K562 (cell line): ENCODE measurements around the gene PKHD1.

Experiments
- BRCA1 ChIP-seq, 2 experiments: fragments of 450-650 bp in 1 of 2; sonication (generic) in 1 of 2; formaldehyde crosslinking in 1 of 2; IDR thresholded peaks; 2 replicates each; pipeline versions ENCODE4 v1.5.0 to v1.6.1; 2017 to 2020; ENCODE audit warnings: mild to moderate bottlenecking in 1 of 2, missing genetic modification reagents in 1 of 2
- EZH2 ChIP-seq: IDR thresholded peaks from 2 replicates; pipeline ENCODE4 v1.6.1; 2012; ENCODE audit warnings: low read depth, mild to moderate bottlenecking, inconsistent platforms, low read length, borderline replicate concordance
- HBP1 ChIP-seq: fragments of 450-650 bp; formaldehyde crosslinking; IDR thresholded peaks from 2 replicates; pipeline ENCODE4 v1.4.0; 2022; ENCODE audit warnings: missing genetic modification characterization
- HIVEP1 ChIP-seq: fragments of 250-450 bp; sonication (Bioruptor Pico); IDR thresholded peaks from 2 replicates; pipeline ENCODE4 v1.4.0; 2020; ENCODE audit warnings: mild to moderate bottlenecking
- POLR2A ChIP-seq: fragments of 450-650 bp; conservative IDR thresholded peaks from 2 replicates; pipeline ENCODE4 v1.6.1; 2016
- PTBP1 ChIP-seq: fragments of 200-400 bp; formaldehyde crosslinking; IDR thresholded peaks from 2 replicates; pipeline ENCODE4 v1.6.1; 2017; ENCODE audit warnings: low read depth, low read length
- SRF ChIP-seq, 2 experiments: fragments of 250-450, 450-650 bp in 1 of 2; sonication (Bioruptor Pico) in 1 of 2; sonication (generic) in 1 of 2; formaldehyde crosslinking; IDR thresholded peaks; 2 replicates each; pipeline versions ENCODE4 v1.5.0 to v1.5.1; 2020 to 2022; ENCODE audit warnings: mild to moderate bottlenecking in 1 of 2, missing genetic modification reagents in 1 of 2
- TBL1XR1 ChIP-seq, 2 experiments: IDR thresholded peaks; 2 replicates each; pipeline ENCODE4 v1.6.1; 2012; ENCODE audit warnings: improper control_type of control experiment in 2 of 2, low read length in 2 of 2, mild to moderate bottlenecking in 1 of 2
- ZNF24 ChIP-seq: fragments of 450-650 bp; IDR thresholded peaks from 2 replicates; pipeline ENCODE4 v1.6.1; 2016
- ZNF76 ChIP-seq: fragments of 250-450 bp; sonication (Bioruptor Pico); IDR thresholded peaks from 2 replicates; pipeline ENCODE4 v1.4.0; 2020; ENCODE audit warnings: mild to moderate bottlenecking, moderate library complexity, borderline replicate concordance
- TF ChIP-seq, protein P1 (sequence below), 3 experiments: IDR thresholded peaks in 2 of 3; conservative IDR thresholded peaks in 1 of 3; 2 replicates each; pipeline ENCODE4 v1.5.1; 2011 to 2012; ENCODE audit warnings: low read length in 3 of 3, mild to moderate bottlenecking in 3 of 3, control low read depth in 2 of 3, improper control_type of control experiment in 1 of 3, inconsistent platforms in 1 of 3, low read depth in 1 of 3, mixed read lengths in 1 of 3, moderate library complexity in 1 of 3; ENCODE audit not compliant: insufficient read depth in 2 of 3
- TF ChIP-seq, protein P2 (sequence below), 2 experiments: fragments of 450-650 bp; IDR thresholded peaks; 2 replicates each; pipeline ENCODE4 v1.6.1; 2016

- TF ChIP-seq TBL1XR1 (IDR thresholded peaks at IDR 0.05; ENCODE audit: low read length in 2 of 2) (no peak), BRCA1 (IDR thresholded peaks at IDR 0.05) (no peak), BRCA1 (CRISPR knock-in tag; IDR thresholded peaks at IDR 0.05) (no peak), ZNF24 (no peak), POLR2A (no peak), PTBP1 (no peak), ZNF76 (CRISPR knock-in tag) (no peak), SRF (CRISPR knock-in tag; IDR thresholded peaks at IDR 0.05) (no peak), EZH2 (no peak), HIVEP1 (no peak), HBP1 (no peak)
- TF ChIP-seq, protein P1, sequence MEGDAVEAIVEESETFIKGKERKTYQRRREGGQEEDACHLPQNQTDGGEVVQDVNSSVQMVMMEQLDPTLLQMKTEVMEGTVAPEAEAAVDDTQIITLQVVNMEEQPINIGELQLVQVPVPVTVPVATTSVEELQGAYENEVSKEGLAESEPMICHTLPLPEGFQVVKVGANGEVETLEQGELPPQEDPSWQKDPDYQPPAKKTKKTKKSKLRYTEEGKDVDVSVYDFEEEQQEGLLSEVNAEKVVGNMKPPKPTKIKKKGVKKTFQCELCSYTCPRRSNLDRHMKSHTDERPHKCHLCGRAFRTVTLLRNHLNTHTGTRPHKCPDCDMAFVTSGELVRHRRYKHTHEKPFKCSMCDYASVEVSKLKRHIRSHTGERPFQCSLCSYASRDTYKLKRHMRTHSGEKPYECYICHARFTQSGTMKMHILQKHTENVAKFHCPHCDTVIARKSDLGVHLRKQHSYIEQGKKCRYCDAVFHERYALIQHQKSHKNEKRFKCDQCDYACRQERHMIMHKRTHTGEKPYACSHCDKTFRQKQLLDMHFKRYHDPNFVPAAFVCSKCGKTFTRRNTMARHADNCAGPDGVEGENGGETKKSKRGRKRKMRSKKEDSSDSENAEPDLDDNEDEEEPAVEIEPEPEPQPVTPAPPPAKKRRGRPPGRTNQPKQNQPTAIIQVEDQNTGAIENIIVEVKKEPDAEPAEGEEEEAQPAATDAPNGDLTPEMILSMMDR (IDR thresholded peaks at IDR 0.05 in 2 of 3, conservative IDR thresholded peaks at IDR 0.05 in 1 of 3; ENCODE audit: insufficient read depth in 2 of 3, low read depth in 1 of 3, low read length in 3 of 3) = no peak
- TF ChIP-seq, protein P2, sequence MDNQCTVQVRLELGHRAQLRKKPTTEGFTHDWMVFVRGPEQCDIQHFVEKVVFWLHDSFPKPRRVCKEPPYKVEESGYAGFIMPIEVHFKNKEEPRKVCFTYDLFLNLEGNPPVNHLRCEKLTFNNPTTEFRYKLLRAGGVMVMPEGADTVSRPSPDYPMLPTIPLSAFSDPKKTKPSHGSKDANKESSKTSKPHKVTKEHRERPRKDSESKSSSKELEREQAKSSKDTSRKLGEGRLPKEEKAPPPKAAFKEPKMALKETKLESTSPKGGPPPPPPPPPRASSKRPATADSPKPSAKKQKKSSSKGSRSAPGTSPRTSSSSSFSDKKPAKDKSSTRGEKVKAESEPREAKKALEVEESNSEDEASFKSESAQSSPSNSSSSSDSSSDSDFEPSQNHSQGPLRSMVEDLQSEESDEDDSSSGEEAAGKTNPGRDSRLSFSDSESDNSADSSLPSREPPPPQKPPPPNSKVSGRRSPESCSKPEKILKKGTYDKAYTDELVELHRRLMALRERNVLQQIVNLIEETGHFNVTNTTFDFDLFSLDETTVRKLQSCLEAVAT (IDR thresholded peaks at IDR 0.05) = no peak
Observed at GRCh38 chr6:52012582-52012981, 74.8 kb downstream of the PKHD1 start.
